Activated CD4-positive, alpha-beta T cell treated with anti-CD3 and anti-CD28 coated beads, Interleukin-2, Interleukin-6, amounts not matched to agents 100 ng/mL and 50 ng/mL, durations not matched to agents 16 hours and 8 hours (primary cell): ENCODE data around the gene KRTAP5-8.
"Not testable (repeated sequence)": the region's sequence is repeated elsewhere in the genome, so short reads cannot be mapped to it uniquely, and the experiment has no call there.

ENCODE experiments used
- DNase-seq: peaks from one replicate; pipeline ENCODE4 v3.0.0-alpha.2; 2020

The KRTAP5-8 gene

DNA sequence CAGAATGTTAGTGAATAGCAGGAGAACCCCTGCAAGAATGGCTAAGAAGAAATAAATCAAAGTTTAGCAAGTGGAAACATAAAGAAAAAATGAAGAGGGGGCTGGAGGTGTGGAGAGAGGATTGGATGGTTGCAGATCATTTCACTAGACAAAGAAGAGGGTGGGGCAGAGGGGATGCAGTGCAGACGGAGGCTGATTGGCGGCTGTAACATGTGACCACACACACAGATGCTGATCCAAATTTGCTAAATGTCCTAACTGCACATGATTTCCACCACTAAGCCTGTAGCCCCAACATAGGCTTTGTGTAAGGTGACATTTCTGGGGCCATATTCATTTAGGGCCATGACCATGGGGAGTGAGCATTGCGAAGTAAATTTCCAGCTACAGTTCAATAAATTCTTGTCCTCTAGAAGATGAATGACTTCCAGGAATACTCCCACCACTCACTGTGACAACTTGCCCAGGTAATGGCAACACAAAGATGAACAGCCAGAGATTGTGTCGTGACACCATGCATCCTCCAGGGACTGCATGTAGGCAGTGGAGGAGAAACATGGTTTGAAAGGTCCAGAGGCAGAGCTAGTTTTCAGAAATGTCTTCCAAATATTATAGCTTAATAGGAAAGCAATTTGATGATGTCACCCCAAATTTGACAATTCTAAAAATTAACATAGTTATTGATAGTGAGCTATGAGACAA lies 38.0 kb downstream of the KRTAP5-8 start:
- no peak for DNase-seq

DNA sequence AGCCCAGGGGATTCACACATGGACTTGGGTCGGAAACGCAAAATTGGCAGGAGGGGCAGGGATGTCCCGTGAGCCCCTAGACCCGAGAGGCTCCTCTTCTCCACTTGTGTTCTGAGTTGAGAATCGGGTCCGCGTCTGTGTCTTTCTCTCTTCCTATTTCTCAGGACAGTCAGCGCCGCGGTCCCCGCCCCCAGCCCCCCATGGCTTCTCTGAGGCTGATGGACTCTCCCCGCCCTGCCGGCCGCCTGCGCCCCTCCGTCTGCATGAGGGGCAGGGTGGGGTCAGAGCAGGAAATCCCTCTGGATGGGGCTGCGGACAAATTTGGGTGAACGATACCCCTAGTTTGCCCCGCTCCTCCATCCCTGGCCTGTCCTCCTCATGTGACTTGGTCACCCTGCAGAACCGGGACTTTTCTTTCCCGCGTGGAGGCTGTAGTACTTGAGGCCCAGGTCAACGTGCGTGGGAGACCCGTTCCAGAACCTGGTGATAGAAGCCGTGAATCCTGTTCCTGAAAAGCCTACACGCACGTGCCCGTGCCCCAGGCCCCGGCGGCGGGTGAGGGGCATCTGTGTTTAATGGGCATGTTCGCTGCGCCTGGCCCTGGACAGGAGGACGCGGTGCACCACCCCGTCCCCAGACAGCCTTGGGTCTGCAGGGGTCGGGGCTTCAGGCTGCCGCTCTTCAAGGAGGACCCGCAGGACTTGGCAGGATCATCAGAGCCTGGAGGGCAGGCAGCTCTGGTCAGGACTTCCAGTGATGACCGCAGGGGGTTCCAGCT lies 39.1 kb downstream of the KRTAP5-8 start:
- not testable (repeated sequence) for DNase-seq

GRCh38 chr11:71577469-71578004 lies 39.7 kb downstream of the KRTAP5-8 start:
- no peak for DNase-seq

GRCh38 chr11:71579513-71579912 lies 41.7 kb downstream of the KRTAP5-8 start:
- DNase-seq, result not testable (repeated sequence)

- peak; percentile 44 for DNase-seq
Observed at GRCh38 chr11:71580057-71581003, 42.5 kb downstream of the KRTAP5-8 start.

- no peak for DNase-seq
Observed at GRCh38 chr11:71581826-71582225, 44.0 kb downstream of the KRTAP5-8 start.

DNA sequence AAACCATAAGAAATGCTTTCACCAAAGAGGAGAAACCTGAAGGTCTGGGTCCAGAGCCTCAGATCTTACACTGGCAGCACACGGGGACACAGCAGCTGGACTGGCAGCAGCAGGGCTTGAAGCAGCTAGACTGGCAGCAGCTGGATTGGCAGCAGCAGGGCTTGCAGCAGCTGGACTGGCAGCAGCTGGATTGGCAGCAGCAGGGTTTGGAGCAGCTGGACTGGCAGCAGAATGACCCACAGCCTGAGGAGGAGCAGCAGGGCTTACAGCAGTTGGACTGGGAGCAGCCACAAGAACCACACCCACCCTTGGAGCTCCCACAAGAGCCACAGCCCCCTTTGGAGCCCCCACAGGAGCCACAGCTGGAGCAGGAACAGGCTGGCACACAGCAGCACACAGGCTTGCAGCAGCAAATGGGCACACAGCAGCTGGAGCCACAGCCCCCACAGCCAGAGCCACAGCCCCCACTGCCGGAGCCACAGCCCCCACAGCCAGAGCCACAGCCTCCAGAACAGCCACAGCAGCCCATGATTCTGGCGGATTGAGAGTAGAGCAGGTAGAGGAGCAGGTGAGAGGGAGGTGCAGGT lies 44.6 kb downstream of the KRTAP5-8 start, which contains the start of gene KRTAP5-11:
KRTAP5-11 (minus strand) TSS at position 567 of the 587 bp plus-strand sequence; CDS start at position 529, 38 bp downstream.
- DNase-seq, result no peak

DNA sequence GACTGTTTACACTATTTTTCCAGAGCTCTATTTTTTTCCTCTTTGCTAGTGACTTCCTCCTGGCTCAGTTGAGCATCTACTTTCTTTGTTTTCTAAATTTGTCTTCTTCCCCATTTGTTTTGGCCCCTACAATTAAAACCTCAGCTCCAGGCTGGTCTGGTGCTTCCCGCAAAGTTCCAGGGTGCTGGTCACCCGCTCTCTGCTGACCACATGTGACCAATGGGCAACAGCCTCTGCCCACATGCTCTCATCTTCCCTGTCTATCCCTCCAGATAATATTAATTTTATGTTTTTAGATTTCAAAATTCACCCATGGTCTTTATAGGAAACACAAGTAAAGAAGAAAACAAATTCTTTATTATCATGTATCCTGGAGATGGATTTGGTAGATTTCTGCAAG lies 45.1 kb downstream of the KRTAP5-8 start:
- not testable (repeated sequence) for DNase-seq

- DNase-seq, result not testable (repeated sequence)
Observed at GRCh38 chr11:71585673-71586072, 47.8 kb downstream of the KRTAP5-8 start.

- not testable (repeated sequence) for DNase-seq
Observed at GRCh38 chr11:71588314-71588713, 50.5 kb downstream of the KRTAP5-8 start.
